Measurements from ENCODE around the gene SND1.

Gene SND1

DNA sequence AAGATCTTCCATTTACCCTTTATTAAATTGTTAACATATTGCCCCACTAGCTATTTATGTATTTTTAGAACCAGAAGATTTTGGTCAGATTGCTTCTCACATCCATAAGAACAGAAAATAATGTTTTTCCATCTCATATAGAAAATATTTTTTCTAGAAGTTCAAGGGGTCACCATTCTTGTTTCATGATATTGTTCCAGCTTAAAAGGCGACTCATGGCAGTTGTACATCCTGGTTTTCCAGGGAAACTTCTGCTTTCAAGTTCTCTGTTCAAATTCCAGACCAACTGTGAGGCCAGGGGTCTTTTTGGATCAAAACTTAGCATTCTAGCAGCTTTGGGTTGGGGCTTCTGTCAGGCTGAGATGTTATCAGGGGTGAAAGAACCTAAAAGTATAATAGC, 294.9 kb downstream of the SND1 start:
- H3K9me2 ChIP-seq (replicated peaks; ENCODE audit: control insufficient read depth, low read length), result no peaks in the 10 kb centered on the region
- H3K4me2 ChIP-seq (ENCODE audit: low read length), result no peak overlapping the region
- H3F3A ChIP-seq (ENCODE audit: control insufficient read depth, insufficient read depth), result no peaks in the 10 kb centered on the region
- no peaks in the 10 kb centered on the region; the same call in 1 of the 2 replicates for H4K20me1 ChIP-seq (ENCODE audit: control insufficient read depth, insufficient read depth, low read depth, low read length)
- H3K36me3 ChIP-seq (ENCODE audit: control insufficient read depth, low read length), result peaks cover 33% of the 10 kb centered on the region
- TF ChIP-seq, protein P1, sequence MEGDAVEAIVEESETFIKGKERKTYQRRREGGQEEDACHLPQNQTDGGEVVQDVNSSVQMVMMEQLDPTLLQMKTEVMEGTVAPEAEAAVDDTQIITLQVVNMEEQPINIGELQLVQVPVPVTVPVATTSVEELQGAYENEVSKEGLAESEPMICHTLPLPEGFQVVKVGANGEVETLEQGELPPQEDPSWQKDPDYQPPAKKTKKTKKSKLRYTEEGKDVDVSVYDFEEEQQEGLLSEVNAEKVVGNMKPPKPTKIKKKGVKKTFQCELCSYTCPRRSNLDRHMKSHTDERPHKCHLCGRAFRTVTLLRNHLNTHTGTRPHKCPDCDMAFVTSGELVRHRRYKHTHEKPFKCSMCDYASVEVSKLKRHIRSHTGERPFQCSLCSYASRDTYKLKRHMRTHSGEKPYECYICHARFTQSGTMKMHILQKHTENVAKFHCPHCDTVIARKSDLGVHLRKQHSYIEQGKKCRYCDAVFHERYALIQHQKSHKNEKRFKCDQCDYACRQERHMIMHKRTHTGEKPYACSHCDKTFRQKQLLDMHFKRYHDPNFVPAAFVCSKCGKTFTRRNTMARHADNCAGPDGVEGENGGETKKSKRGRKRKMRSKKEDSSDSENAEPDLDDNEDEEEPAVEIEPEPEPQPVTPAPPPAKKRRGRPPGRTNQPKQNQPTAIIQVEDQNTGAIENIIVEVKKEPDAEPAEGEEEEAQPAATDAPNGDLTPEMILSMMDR (IDR thresholded peaks at IDR 0.05; ENCODE audit: low read depth, low read length, poor library complexity, severe bottlenecking), result no peak
- TF ChIP-seq EZH2phosphoT487 (IDR thresholded peaks at IDR 0.05; ENCODE audit: borderline replicate concordance, low read length), result no peak
- H3K9me3 ChIP-seq (ENCODE audit: control insufficient read depth, insufficient read depth, low read length), result no peaks in the 10 kb centered on the region
- H3K27me3 ChIP-seq (ENCODE audit: control insufficient read depth, low read length), result no peaks in the 10 kb centered on the region
- no peak overlapping the region for H3K27ac ChIP-seq (ENCODE audit: low read depth, low read length)
- no peaks in the 10 kb centered on the region for H3K79me2 ChIP-seq (ENCODE audit: control insufficient read depth, low read length)
- no peaks in the 10 kb centered on the region for H3K4me1 ChIP-seq (ENCODE audit: control insufficient read depth, low read length)
- no peak overlapping the region for H3K4me3 ChIP-seq (ENCODE audit: low read length)

DNA sequence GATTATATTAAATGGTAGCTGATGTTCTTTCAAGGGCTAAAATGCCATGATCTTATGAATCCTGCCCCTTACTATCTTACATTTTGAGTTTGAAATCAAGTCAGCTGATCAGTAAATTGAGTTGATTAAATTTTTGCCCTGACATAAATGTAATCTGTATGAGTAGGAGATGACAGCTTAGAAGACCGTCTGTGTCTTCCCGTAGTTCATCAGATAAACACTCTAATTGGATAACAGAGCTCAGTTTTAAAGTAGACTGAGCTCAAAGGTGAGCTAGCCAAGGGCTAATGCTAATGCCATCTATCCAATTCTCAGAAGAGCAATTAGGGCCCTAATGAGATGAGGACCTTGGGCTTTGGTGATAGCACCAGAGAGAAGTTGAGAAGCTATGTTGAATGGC, 296.3 kb downstream of the SND1 start:
- Histone ChIP-seq H3K36me3 (ENCODE audit: control insufficient read depth, low read length) (peaks cover 19% of the 10 kb centered on the region), H3K4me2 (ENCODE audit: low read length) (no peak overlapping the region)

DNA sequence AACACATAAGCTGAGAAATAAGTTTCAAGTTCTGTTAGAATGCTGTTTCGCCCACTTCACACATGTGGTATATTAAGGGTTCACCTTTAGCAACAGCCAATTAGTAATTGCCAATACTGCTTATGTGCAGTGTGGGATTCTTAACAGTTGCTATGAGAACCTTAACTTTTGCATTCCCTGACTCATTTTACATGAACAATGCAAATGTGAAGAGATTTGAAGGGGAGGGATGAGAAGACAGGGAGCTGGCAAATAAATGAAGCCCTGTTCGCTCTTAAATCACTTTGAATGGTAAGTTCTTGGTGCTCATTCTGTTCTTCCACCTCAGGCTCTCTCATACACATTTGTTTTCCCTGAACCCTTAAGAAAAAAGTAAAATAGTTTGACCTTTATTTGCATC, 296.9 kb downstream of the SND1 start:
- Histone ChIP-seq H3K4me3 (ENCODE audit: low read length) (no peak overlapping the region), H3K27ac (ENCODE audit: low read depth, low read length) (no peak overlapping the region), H3K9me3 (ENCODE audit: control insufficient read depth, insufficient read depth, low read length) (no peaks in the 10 kb centered on the region), H3K36me3 (ENCODE audit: control insufficient read depth, low read length) (peaks cover 13% of the 10 kb centered on the region), H3K9me2 (replicated peaks; ENCODE audit: control insufficient read depth, low read length) (no peaks in the 10 kb centered on the region), H3K27me3 (ENCODE audit: control insufficient read depth, low read length) (no peaks in the 10 kb centered on the region), H4K20me1 (ENCODE audit: control insufficient read depth, insufficient read depth, low read depth, low read length) (no peaks in the 10 kb centered on the region), H3K4me1 (ENCODE audit: control insufficient read depth, low read length) (no peaks in the 10 kb centered on the region), H3K79me2 (ENCODE audit: control insufficient read depth, low read length) (no peaks in the 10 kb centered on the region), H3F3A (ENCODE audit: control insufficient read depth, insufficient read depth) (no peaks in the 10 kb centered on the region), H3K4me2 (ENCODE audit: low read length) (no peak overlapping the region)
- TF ChIP-seq EZH2phosphoT487 (IDR thresholded peaks at IDR 0.05; ENCODE audit: borderline replicate concordance, low read length), result no peak
- TF ChIP-seq, protein P1 (IDR thresholded peaks at IDR 0.05; ENCODE audit: low read depth, low read length, poor library complexity, severe bottlenecking), result no peak

More for the DNA sequence above, 296.3 kb downstream of the SND1 start:
- no peak overlapping the region for H3K4me3 ChIP-seq (ENCODE audit: low read length)
- no peaks in the 10 kb centered on the region for H3K79me2 ChIP-seq (ENCODE audit: control insufficient read depth, low read length)
- no peaks in the 10 kb centered on the region for H3K27me3 ChIP-seq (ENCODE audit: control insufficient read depth, low read length)
- no peaks in the 10 kb centered on the region for H3K9me3 ChIP-seq (ENCODE audit: control insufficient read depth, insufficient read depth, low read length)
- H3F3A ChIP-seq (ENCODE audit: control insufficient read depth, insufficient read depth), result no peaks in the 10 kb centered on the region
- H3K4me1 ChIP-seq (ENCODE audit: control insufficient read depth, low read length), result no peaks in the 10 kb centered on the region
- H4K20me1 ChIP-seq (ENCODE audit: control insufficient read depth, insufficient read depth, low read depth, low read length), result no peaks in the 10 kb centered on the region
- TF ChIP-seq, protein P1 (IDR thresholded peaks at IDR 0.05; ENCODE audit: low read depth, low read length, poor library complexity, severe bottlenecking), result no peak
- TF ChIP-seq EZH2phosphoT487 (IDR thresholded peaks at IDR 0.05; ENCODE audit: borderline replicate concordance, low read length), result no peak
- no peaks in the 10 kb centered on the region for H3K9me2 ChIP-seq (replicated peaks; ENCODE audit: control insufficient read depth, low read length)
- H3K27ac ChIP-seq (ENCODE audit: low read depth, low read length), result no peak overlapping the region
